GM12878 (cell line): ENCODE measurements around the gene AP5B1.

Source experiments
- BHLHE40 ChIP-seq, 2 experiments: fragments of 450-650 bp in 1 of 2; IDR thresholded peaks; 2 replicates each; pipeline ENCODE4 v1.6.1; 2011 to 2017; ENCODE audit warnings: low read depth in 2 of 2, borderline replicate concordance in 1 of 2, improper control_type of control experiment in 1 of 2, low read length in 1 of 2, mild to moderate bottlenecking in 1 of 2
- CEBPB ChIP-seq, 2 experiments: fragments of 150-350 bp in 1 of 2; IDR thresholded peaks; 2 replicates each; pipeline ENCODE4 v1.6.1; 2012 to 2014; ENCODE audit warnings: low read depth in 2 of 2, low read length in 2 of 2, borderline replicate concordance in 1 of 2, inconsistent platforms in 1 of 2
- EZH2 ChIP-seq: IDR thresholded peaks from 2 replicates; pipeline ENCODE4 v1.6.1; 2012; ENCODE audit warnings: low read depth, mild to moderate bottlenecking, control low read depth, inconsistent platforms, low read length, borderline replicate concordance; ENCODE audit not compliant: control insufficient read depth
- HCFC1 ChIP-seq: fragments of 150-350 bp; IDR thresholded peaks from 2 replicates; pipeline ENCODE4 v1.6.1; 2014; ENCODE audit warnings: low read length
- NFIC ChIP-seq: IDR thresholded peaks from 2 replicates; pipeline ENCODE4 v1.6.1; 2012; ENCODE audit warnings: low read depth, mild to moderate bottlenecking, inconsistent platforms, low read length, moderate library complexity
- NR2C2 ChIP-seq: IDR thresholded peaks from 2 replicates; pipeline ENCODE4 v1.6.1; 2011; ENCODE audit warnings: borderline replicate concordance, low read depth; ENCODE audit not compliant: control insufficient read depth, insufficient read length
- RAD21 ChIP-seq: IDR thresholded peaks from 2 replicates; pipeline ENCODE4 v1.6.1; 2011; ENCODE audit warnings: mild to moderate bottlenecking, low read depth, low read length, moderate library complexity; ENCODE audit not compliant: insufficient read depth
- TAF1 ChIP-seq: IDR thresholded peaks from 2 replicates; pipeline ENCODE4 v1.6.1; 2011; ENCODE audit warnings: mild to moderate bottlenecking, low read depth, low read length, borderline replicate concordance
- ZNF24 ChIP-seq: fragments of 450-650 bp; IDR thresholded peaks from 2 replicates; pipeline ENCODE4 v1.6.1; 2017; ENCODE audit warnings: antibody characterized with exemption, mild to moderate bottlenecking

GRCh38 chr11:65781152-65781961 is 581 bp upstream of the AP5B1 start:
- TF ChIP-seq CEBPB (IDR thresholded peaks at IDR 0.05; ENCODE audit: borderline replicate concordance in 1 of 2, low read depth in 2 of 2, low read length in 2 of 2) (no peak), NR2C2 (no peak), BHLHE40 (IDR thresholded peaks at IDR 0.05; ENCODE audit: borderline replicate concordance in 1 of 2, low read depth in 2 of 2, low read length in 1 of 2) (no peak), TAF1 (no peak), RAD21 (no peak), NFIC (no peak), EZH2 (no peak), ZNF24 (no peak), HCFC1 (no peak)
